PFSK-1 (cell line): ENCODE results near the gene BAK1.

Experiments used
- FOXP2 ChIP-seq: optimal IDR thresholded peaks from 2 replicates; pipeline ENCODE3; 2011; ENCODE audit warnings: borderline replicate concordance, control low read depth, inconsistent platforms; ENCODE audit not compliant: insufficient read depth; ENCODE audit errors: extremely low read length, extremely low read depth
- POLR2AphosphoS5 ChIP-seq: IDR thresholded peaks from 2 replicates; pipeline ENCODE4 v1.6.1; 2012; ENCODE audit warnings: low read depth, mild to moderate bottlenecking, control low read depth, low read length, moderate library complexity
- REST ChIP-seq, 2 experiments: IDR thresholded peaks; 2 replicates each; pipeline versions ENCODE4 v1.6.1 to v1.8.0; 2011 to 2012; ENCODE audit warnings: low read depth in 2 of 2, low read length in 2 of 2, control low read depth in 1 of 2, inconsistent platforms in 1 of 2, mild to moderate bottlenecking in 1 of 2, moderate library complexity in 1 of 2; ENCODE audit not compliant: insufficient read depth in 1 of 2
- TAF1 ChIP-seq: IDR thresholded peaks from 2 replicates; pipeline ENCODE4 v1.6.1; 2012; ENCODE audit warnings: low read length, control low read depth, borderline replicate concordance; ENCODE audit not compliant: insufficient read depth

GRCh38 chr6:33628401-33628964, 48.4 kb upstream of the BAK1 start:
- no peak for TF ChIP-seq POLR2AphosphoS5
- TF ChIP-seq REST (IDR thresholded peaks at IDR 0.05; ENCODE audit: insufficient read depth in 1 of 2, low read depth in 2 of 2, low read length in 2 of 2), result no peak
- TF ChIP-seq TAF1, result no peak
- TF ChIP-seq FOXP2, result no peak
